Measurements from ENCODE around the gene SLC40A1. TPM values are rescaled to one million over a fixed set of nuclear protein-coding genes. Genes with fewer than 3 reads are reported as not detected.

Gene SLC40A1
- total RNA-seq, 6 experiments from 2014 or later: 101 to 289 (median 134) TPM

GRCh38 chr2:189524746-189525145 is 55.8 kb downstream of the SLC40A1 start:
- no peak for ATAC-seq
- intact Hi-C loops (cut with DNase I): no loop called here
- DNase-seq: no peak
- Histone ChIP-seq H3K27ac (no peak overlapping the region), H3K4me1 (peaks cover 0 to 40% (median 14%) of the 10 kb centered on the region in 4 donors), H3K4me3 (no peak overlapping the region), H3K27me3 (no peaks in the 10 kb centered on the region), H3K36me3 (no peaks in the 10 kb centered on the region), H3K9me3 (no peaks in the 10 kb centered on the region)
- TF ChIP-seq POLR2A (IDR thresholded peaks at IDR 0.05): no peak
- TF ChIP-seq, protein P1, sequence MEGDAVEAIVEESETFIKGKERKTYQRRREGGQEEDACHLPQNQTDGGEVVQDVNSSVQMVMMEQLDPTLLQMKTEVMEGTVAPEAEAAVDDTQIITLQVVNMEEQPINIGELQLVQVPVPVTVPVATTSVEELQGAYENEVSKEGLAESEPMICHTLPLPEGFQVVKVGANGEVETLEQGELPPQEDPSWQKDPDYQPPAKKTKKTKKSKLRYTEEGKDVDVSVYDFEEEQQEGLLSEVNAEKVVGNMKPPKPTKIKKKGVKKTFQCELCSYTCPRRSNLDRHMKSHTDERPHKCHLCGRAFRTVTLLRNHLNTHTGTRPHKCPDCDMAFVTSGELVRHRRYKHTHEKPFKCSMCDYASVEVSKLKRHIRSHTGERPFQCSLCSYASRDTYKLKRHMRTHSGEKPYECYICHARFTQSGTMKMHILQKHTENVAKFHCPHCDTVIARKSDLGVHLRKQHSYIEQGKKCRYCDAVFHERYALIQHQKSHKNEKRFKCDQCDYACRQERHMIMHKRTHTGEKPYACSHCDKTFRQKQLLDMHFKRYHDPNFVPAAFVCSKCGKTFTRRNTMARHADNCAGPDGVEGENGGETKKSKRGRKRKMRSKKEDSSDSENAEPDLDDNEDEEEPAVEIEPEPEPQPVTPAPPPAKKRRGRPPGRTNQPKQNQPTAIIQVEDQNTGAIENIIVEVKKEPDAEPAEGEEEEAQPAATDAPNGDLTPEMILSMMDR (IDR thresholded peaks at IDR 0.05): no peak
- 71% methylated on average over 3 of the region's 4 CpGs for WGBS (ENCODE audit: insufficient coverage, low coverage, low lambda C conversion rate, missing lambda C conversion rate)

- no peaks in the 10 kb centered on the region for H3K36me3 ChIP-seq
- TF ChIP-seq, protein P1 (IDR thresholded peaks at IDR 0.05): no peak
- TF ChIP-seq POLR2A (IDR thresholded peaks at IDR 0.05): no peak
- DNase-seq (no peak), ATAC-seq (peak; percentile 68 to 76 (median 70))
- H3K4me1 ChIP-seq: peaks cover 0 to 35% (median 11%) of the 10 kb centered on the region in 4 donors
- H3K4me3 ChIP-seq: no peak overlapping the region
- 38% methylated on average over 5 of the region's 5 CpGs for WGBS (ENCODE audit: insufficient coverage, low coverage, low lambda C conversion rate, missing lambda C conversion rate)
- no peaks in the 10 kb centered on the region for H3K9me3 ChIP-seq
- no peaks in the 10 kb centered on the region for H3K27me3 ChIP-seq
- intact Hi-C loops (cut with DNase I): no loop called here
- peak overlapping the region; percentile 71 to 89 (median 85) for H3K27ac ChIP-seq
Observed at GRCh38 chr2:189522435-189523151, 58.0 kb downstream of the SLC40A1 start.

GRCh38 chr2:189521699-189522434 is 58.7 kb downstream of the SLC40A1 start:
- H3K4me3 ChIP-seq: no peak overlapping the region
- no peaks in the 10 kb centered on the region for H3K9me3 ChIP-seq
- intact Hi-C loops (cut with DNase I): no loop called here
- ATAC-seq: peak; percentile 80 to 89 (median 82)
- peaks cover 0 to 30% (median 8%) of the 10 kb centered on the region in 4 donors for H3K4me1 ChIP-seq
- TF ChIP-seq, protein P1 (IDR thresholded peaks at IDR 0.05): peak in 2 of 4 donors; percentile 14 to 32
- no peak for TF ChIP-seq POLR2A (IDR thresholded peaks at IDR 0.05)
- no peaks in the 10 kb centered on the region for H3K27me3 ChIP-seq
- peak overlapping the region; percentile 71 to 89 (median 85) for H3K27ac ChIP-seq
- no peaks in the 10 kb centered on the region for H3K36me3 ChIP-seq
- DNase-seq: no peak
- 83% methylated on average over 2 of the region's 2 CpGs for WGBS (ENCODE audit: insufficient coverage, low coverage, low lambda C conversion rate, missing lambda C conversion rate)

DNA sequence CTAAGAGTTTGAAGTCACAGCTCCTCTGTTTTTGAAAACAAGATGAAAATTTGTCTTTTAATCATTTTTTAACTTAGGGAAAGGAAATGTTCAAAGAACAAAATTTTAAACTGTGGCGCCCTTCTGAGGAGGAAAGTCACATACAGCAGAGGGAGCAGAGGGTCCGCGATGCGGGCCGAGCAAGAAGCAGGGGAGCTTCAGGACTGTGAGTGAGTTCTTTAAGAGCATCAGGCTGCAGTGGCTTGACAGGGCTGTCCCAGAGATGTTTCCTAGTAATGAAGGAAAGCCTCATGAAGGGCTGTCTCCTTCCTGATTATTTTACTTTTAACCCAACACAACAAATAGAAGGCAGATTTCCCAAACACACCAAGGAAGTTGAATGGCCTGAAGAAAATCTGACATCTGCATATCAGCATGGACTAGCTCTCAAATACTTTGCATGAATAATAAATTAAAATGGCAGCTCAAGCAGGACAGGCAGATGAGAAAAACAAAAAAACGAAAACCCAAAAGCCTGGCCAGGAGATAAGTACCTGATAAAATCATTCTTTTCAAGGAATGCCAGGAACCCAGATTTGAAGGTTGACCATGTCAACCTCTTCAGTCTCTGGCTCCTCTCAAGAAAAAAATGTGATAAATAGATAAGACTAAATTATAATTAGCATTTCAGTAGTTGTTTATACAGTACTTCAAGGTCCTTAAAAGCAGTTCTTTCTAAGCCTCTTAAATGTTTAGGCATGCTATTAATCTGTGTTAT is 60.8 kb downstream of the SLC40A1 start:
- no peak overlapping the region for H3K4me3 ChIP-seq
- ATAC-seq (no peak), DNase-seq (no peak)
- H3K9me3 ChIP-seq: no peaks in the 10 kb centered on the region
- TF ChIP-seq, protein P1 (IDR thresholded peaks at IDR 0.05): no peak
- TF ChIP-seq POLR2A (IDR thresholded peaks at IDR 0.05): no peak
- no peaks in the 10 kb centered on the region for H3K27me3 ChIP-seq
- peaks cover 0 to 30% (median 8%) of the 10 kb centered on the region in 4 donors for H3K4me1 ChIP-seq
- WGBS (ENCODE audit: insufficient coverage, low coverage, low lambda C conversion rate, missing lambda C conversion rate): 81% methylated on average over 6 of the region's 6 CpGs
- intact Hi-C loops (cut with DNase I): no loop called here
- H3K36me3 ChIP-seq: no peaks in the 10 kb centered on the region
- H3K27ac ChIP-seq: no peak overlapping the region
